Panc1 (cell line): Measurements from ENCODE around the gene EIF4G3.

Experiments used
- CTCF ChIP-seq: fragments of 450-650 bp; IDR thresholded peaks from 2 replicates; pipeline ENCODE4 v1.5.1; 2017; ENCODE audit warnings: mild to moderate bottlenecking
- POLR2AphosphoS5 ChIP-seq: IDR thresholded peaks from 2 replicates; pipeline ENCODE4 v1.6.1; 2012; ENCODE audit warnings: mild to moderate bottlenecking, low read depth, low read length, moderate library complexity
- SIN3A ChIP-seq: IDR thresholded peaks from 2 replicates; pipeline ENCODE4 v1.6.1; 2012; ENCODE audit warnings: low read depth, mild to moderate bottlenecking, low read length, moderate library complexity, borderline replicate concordance; ENCODE audit not compliant: insufficient read depth

GRCh38 chr1:20785907-20786252 is 390.8 kb downstream of the EIF4G3 start:
- TF ChIP-seq CTCF, result no peak
- TF ChIP-seq POLR2AphosphoS5, result no peak
- no peak for TF ChIP-seq SIN3A
